ENCODE results near the gene SULT6B1.

The SULT6B1 gene

DNA sequence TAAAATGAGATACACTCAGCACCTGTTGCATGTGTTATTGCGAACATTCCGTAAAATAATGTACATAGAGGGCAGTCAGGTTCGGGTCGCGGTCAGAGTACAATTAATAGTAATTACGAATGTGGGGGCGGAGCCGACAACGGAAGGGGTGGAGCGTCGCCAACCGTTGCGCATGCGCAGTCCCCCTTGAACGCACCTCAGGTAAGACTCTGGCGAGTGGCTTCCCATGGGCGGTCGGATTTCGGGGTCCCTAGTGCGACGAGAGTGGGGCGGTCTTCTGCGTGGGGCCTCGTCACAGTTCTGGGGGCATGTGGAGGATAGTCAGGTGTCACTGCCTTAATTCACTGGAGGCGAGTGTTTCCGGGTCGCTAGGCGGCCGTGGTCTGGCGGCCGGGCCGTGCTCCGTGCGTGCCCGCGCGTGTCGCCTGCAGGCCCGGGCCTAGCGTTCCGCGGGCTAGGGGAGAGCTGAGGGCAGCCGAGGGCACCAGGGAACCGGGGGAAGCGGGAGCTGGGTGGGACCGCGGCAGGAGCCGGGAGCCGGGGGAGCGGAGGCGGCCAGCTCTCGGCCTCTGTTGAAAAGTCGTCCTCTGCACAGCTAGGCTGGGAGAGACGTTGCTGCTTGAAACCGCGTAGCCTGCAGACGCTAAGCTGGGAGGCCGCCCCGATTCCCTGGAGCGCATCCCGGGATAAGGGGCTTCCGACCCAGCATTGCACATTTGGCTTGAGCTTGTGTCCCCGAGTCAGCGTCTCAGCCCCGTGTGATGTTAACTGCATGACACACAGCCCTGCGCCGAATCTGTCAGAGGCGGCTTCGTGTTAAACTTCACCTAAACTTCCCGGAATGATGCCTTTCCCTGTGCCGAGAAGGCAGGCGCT lies 8.1 kb upstream of the SULT6B1 start, which contains the start of gene CEBPZOS (continued):
- TF ChIP-seq ZFP69B (tag by site-specific recombination; IDR thresholded peaks at IDR 0.05): no peak
- TF ChIP-seq SP3 (tag by site-specific recombination; IDR thresholded peaks at IDR 0.05): peak; percentile 79
- TF ChIP-seq ZNF544 (tag by site-specific recombination; IDR thresholded peaks at IDR 0.05): no peak
- no peak for TF ChIP-seq ZNF169 (tag by site-specific recombination; IDR thresholded peaks at IDR 0.05)
- TF ChIP-seq ZNF664 (tag by site-specific recombination; IDR thresholded peaks at IDR 0.05): 0 out of 2 replicates have a peak, but pooled peaks have one; percentile 40
- peak; percentile 31; the same call in 1 of the 2 replicates for TF ChIP-seq ZNF585B (tag by site-specific recombination; IDR thresholded peaks at IDR 0.05)
- TF ChIP-seq, protein P1, sequence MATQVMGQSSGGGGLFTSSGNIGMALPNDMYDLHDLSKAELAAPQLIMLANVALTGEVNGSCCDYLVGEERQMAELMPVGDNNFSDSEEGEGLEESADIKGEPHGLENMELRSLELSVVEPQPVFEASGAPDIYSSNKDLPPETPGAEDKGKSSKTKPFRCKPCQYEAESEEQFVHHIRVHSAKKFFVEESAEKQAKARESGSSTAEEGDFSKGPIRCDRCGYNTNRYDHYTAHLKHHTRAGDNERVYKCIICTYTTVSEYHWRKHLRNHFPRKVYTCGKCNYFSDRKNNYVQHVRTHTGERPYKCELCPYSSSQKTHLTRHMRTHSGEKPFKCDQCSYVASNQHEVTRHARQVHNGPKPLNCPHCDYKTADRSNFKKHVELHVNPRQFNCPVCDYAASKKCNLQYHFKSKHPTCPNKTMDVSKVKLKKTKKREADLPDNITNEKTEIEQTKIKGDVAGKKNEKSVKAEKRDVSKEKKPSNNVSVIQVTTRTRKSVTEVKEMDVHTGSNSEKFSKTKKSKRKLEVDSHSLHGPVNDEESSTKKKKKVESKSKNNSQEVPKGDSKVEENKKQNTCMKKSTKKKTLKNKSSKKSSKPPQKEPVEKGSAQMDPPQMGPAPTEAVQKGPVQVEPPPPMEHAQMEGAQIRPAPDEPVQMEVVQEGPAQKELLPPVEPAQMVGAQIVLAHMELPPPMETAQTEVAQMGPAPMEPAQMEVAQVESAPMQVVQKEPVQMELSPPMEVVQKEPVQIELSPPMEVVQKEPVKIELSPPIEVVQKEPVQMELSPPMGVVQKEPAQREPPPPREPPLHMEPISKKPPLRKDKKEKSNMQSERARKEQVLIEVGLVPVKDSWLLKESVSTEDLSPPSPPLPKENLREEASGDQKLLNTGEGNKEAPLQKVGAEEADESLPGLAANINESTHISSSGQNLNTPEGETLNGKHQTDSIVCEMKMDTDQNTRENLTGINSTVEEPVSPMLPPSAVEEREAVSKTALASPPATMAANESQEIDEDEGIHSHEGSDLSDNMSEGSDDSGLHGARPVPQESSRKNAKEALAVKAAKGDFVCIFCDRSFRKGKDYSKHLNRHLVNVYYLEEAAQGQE (tag by site-specific recombination; IDR thresholded peaks at IDR 0.05): 0 out of 2 replicates have a peak, but pooled peaks have one; percentile 17
- TF ChIP-seq HOXA7 (CRISPR knock-in tag; IDR thresholded peaks at IDR 0.05; ENCODE audit: borderline replicate concordance): no peak
- TF ChIP-seq, protein P2, sequence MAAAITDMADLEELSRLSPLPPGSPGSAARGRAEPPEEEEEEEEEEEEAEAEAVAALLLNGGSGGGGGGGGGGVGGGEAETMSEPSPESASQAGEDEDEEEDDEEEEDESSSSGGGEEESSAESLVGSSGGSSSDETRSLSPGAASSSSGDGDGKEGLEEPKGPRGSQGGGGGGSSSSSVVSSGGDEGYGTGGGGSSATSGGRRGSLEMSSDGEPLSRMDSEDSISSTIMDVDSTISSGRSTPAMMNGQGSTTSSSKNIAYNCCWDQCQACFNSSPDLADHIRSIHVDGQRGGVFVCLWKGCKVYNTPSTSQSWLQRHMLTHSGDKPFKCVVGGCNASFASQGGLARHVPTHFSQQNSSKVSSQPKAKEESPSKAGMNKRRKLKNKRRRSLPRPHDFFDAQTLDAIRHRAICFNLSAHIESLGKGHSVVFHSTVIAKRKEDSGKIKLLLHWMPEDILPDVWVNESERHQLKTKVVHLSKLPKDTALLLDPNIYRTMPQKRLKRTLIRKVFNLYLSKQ (tag by site-specific recombination; IDR thresholded peaks at IDR 0.05; ENCODE audit: borderline replicate concordance): no peak
- peak; percentile 68; the same call in 1 of the 2 replicates for TF ChIP-seq ZFP37 (tag by site-specific recombination; IDR thresholded peaks at IDR 0.05)
- TF ChIP-seq, protein P3, sequence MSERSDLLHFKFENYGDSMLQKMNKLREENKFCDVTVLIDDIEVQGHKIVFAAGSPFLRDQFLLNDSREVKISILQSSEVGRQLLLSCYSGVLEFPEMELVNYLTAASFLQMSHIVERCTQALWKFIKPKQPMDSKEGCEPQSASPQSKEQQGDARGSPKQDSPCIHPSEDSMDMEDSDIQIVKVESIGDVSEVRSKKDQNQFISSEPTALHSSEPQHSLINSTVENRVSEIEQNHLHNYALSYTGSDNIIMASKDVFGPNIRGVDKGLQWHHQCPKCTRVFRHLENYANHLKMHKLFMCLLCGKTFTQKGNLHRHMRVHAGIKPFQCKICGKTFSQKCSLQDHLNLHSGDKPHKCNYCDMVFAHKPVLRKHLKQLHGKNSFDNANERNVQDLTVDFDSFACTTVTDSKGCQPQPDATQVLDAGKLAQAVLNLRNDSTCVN (tag by site-specific recombination; optimal IDR thresholded peaks at IDR 0.05): peak; percentile 85
- TF ChIP-seq SP2 (tag by site-specific recombination; IDR thresholded peaks at IDR 0.05): peak; percentile 61
- TF ChIP-seq GFI1B (tag by site-specific recombination; IDR thresholded peaks at IDR 0.05): no peak
- TF ChIP-seq TCF7L2 (IDR thresholded peaks at IDR 0.05; ENCODE audit: borderline replicate concordance, low read depth, low read length): no peak
- TF ChIP-seq ZNF19 (tag by site-specific recombination; IDR thresholded peaks at IDR 0.05; ENCODE audit: low read depth): no peak
- TF ChIP-seq, protein P4, sequence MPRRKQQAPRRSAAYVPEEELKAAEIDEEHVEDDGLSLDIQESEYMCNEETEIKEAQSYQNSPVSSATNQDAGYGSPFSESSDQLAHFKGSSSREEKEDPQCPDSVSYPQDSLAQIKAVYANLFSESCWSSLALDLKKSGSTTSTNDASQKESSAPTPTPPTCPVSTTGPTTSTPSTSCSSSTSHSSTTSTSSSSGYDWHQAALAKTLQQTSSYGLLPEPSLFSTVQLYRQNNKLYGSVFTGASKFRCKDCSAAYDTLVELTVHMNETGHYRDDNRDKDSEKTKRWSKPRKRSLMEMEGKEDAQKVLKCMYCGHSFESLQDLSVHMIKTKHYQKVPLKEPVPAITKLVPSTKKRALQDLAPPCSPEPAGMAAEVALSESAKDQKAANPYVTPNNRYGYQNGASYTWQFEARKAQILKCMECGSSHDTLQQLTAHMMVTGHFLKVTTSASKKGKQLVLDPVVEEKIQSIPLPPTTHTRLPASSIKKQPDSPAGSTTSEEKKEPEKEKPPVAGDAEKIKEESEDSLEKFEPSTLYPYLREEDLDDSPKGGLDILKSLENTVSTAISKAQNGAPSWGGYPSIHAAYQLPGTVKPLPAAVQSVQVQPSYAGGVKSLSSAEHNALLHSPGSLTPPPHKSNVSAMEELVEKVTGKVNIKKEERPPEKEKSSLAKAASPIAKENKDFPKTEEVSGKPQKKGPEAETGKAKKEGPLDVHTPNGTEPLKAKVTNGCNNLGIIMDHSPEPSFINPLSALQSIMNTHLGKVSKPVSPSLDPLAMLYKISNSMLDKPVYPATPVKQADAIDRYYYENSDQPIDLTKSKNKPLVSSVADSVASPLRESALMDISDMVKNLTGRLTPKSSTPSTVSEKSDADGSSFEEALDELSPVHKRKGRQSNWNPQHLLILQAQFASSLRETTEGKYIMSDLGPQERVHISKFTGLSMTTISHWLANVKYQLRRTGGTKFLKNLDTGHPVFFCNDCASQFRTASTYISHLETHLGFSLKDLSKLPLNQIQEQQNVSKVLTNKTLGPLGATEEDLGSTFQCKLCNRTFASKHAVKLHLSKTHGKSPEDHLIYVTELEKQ (tag by site-specific recombination; IDR thresholded peaks at IDR 0.05; ENCODE audit: borderline replicate concordance): no peak
- peak; percentile 74; the same call in 1 of the 2 replicates for TF ChIP-seq IKZF3 (tag by site-specific recombination; IDR thresholded peaks at IDR 0.05)
- TF ChIP-seq SETDB1 (IDR thresholded peaks at IDR 0.05; ENCODE audit: insufficient read length, low read length): peak; percentile 65
- TF ChIP-seq ZNF121 (tag by site-specific recombination; IDR thresholded peaks at IDR 0.05): 0 out of 2 replicates have a peak, but pooled peaks have one; percentile 24
- no peak for TF ChIP-seq ZSCAN23 (tag by site-specific recombination; IDR thresholded peaks at IDR 0.05)
- TF ChIP-seq, protein P5, sequence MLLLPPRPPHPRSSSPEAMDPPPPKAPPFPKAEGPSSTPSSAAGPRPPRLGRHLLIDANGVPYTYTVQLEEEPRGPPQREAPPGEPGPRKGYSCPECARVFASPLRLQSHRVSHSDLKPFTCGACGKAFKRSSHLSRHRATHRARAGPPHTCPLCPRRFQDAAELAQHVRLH (tag by site-specific recombination; IDR thresholded peaks at IDR 0.05): no peak; the same call in 1 of the 2 replicates
- no peak for TF ChIP-seq ZNF202 (tag by site-specific recombination; IDR thresholded peaks at IDR 0.05; ENCODE audit: borderline replicate concordance)
- TF ChIP-seq ZBTB20 (tag by site-specific recombination; IDR thresholded peaks at IDR 0.05): peak; percentile 52; the same call in 1 of the 2 replicates
- TF ChIP-seq ZNF302 (tag by site-specific recombination; IDR thresholded peaks at IDR 0.05; ENCODE audit: low read depth): no peak
- TF ChIP-seq ZBTB8A (tag by site-specific recombination; IDR thresholded peaks at IDR 0.05): peak; percentile 31; the same call in 1 of the 2 replicates
- peak; percentile 41; the same call in 1 of the 2 replicates for TF ChIP-seq ZNF394 (tag by site-specific recombination; IDR thresholded peaks at IDR 0.05; ENCODE audit: borderline replicate concordance)
- peak; percentile 12; the same call in 1 of the 2 replicates for TF ChIP-seq ZNF391 (tag by site-specific recombination; IDR thresholded peaks at IDR 0.05; ENCODE audit: borderline replicate concordance, low read depth)
- no peak for TF ChIP-seq ZNF37A (tag by site-specific recombination; IDR thresholded peaks at IDR 0.05)

All from HEK293 (cell line).